Measurements from ENCODE around the gene NHERF2.

NHERF2 gene

GRCh38 chr16:2034696-2035430 is 8.2 kb downstream of the NHERF2 start:
- TF ChIP-seq, protein P1, sequence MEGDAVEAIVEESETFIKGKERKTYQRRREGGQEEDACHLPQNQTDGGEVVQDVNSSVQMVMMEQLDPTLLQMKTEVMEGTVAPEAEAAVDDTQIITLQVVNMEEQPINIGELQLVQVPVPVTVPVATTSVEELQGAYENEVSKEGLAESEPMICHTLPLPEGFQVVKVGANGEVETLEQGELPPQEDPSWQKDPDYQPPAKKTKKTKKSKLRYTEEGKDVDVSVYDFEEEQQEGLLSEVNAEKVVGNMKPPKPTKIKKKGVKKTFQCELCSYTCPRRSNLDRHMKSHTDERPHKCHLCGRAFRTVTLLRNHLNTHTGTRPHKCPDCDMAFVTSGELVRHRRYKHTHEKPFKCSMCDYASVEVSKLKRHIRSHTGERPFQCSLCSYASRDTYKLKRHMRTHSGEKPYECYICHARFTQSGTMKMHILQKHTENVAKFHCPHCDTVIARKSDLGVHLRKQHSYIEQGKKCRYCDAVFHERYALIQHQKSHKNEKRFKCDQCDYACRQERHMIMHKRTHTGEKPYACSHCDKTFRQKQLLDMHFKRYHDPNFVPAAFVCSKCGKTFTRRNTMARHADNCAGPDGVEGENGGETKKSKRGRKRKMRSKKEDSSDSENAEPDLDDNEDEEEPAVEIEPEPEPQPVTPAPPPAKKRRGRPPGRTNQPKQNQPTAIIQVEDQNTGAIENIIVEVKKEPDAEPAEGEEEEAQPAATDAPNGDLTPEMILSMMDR (IDR thresholded peaks at IDR 0.05; ENCODE audit: low read depth, low read length), result no peak
- H3K4me3 ChIP-seq (replicated peaks in 1 of 2; ENCODE audit: low read depth in 2 of 2, low read length in 2 of 2), result peak overlapping the region in 1 of 2 donors; percentile 28
- no peak for DNase-seq (ENCODE audit: low read depth in 2 of 2)

- DNase-seq (ENCODE audit: low read depth in 2 of 2), result peak; percentile 82 to 88
- H3K4me3 ChIP-seq (replicated peaks in 1 of 2; ENCODE audit: low read depth in 2 of 2, low read length in 2 of 2), result peak overlapping the region in 1 of 2 donors; percentile 28
- TF ChIP-seq, protein P1 (IDR thresholded peaks at IDR 0.05; ENCODE audit: low read depth, low read length), result no peak
Observed at GRCh38 chr16:2035431-2036199, 8.9 kb downstream of the NHERF2 start.

GRCh38 chr16:2036200-2036966 is 9.7 kb downstream of the NHERF2 start:
- TF ChIP-seq, protein P1 (IDR thresholded peaks at IDR 0.05; ENCODE audit: low read depth, low read length), result no peak
- peak overlapping the region in 1 of 2 donors; percentile 21 for H3K4me3 ChIP-seq (replicated peaks in 1 of 2; ENCODE audit: low read depth in 2 of 2, low read length in 2 of 2)
- DNase-seq (ENCODE audit: low read depth in 2 of 2), result no peak

DNA sequence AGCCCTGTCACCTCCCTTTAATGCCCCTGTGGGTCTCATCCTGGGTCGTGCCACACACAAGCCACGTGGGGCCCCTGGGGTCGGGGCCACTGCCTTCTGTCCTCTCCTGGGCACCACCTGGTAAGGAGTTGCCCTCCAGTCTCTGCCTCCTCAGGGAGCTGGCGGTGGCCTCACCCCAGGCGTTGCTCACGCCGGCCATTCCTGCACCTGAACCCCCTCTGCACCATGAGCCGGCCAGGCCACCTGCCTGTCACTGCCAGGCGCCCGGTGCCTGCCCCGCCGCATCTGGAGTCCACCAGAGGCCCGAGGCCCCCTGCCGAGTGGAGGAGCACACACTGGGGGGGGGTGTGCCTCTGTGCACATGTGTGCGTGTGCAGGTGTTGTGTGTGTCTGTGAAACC is 10.4 kb downstream of the NHERF2 start:
- no peak for DNase-seq (ENCODE audit: low read depth in 2 of 2)
- TF ChIP-seq, protein P1 (IDR thresholded peaks at IDR 0.05; ENCODE audit: low read depth, low read length), result no peak
- H3K4me3 ChIP-seq (replicated peaks in 1 of 2; ENCODE audit: low read depth in 2 of 2, low read length in 2 of 2), result no peak overlapping the region

- TF ChIP-seq, protein P1 (IDR thresholded peaks at IDR 0.05; ENCODE audit: low read depth, low read length), result no peak
- no peak for DNase-seq (ENCODE audit: low read depth in 2 of 2)
- no peak overlapping the region for H3K4me3 ChIP-seq (replicated peaks in 1 of 2; ENCODE audit: low read depth in 2 of 2, low read length in 2 of 2)
Observed at GRCh38 chr16:2037647-2038381, 11.1 kb downstream of the NHERF2 start.
